ENCODE results near the gene TMEM255A.

DNA sequence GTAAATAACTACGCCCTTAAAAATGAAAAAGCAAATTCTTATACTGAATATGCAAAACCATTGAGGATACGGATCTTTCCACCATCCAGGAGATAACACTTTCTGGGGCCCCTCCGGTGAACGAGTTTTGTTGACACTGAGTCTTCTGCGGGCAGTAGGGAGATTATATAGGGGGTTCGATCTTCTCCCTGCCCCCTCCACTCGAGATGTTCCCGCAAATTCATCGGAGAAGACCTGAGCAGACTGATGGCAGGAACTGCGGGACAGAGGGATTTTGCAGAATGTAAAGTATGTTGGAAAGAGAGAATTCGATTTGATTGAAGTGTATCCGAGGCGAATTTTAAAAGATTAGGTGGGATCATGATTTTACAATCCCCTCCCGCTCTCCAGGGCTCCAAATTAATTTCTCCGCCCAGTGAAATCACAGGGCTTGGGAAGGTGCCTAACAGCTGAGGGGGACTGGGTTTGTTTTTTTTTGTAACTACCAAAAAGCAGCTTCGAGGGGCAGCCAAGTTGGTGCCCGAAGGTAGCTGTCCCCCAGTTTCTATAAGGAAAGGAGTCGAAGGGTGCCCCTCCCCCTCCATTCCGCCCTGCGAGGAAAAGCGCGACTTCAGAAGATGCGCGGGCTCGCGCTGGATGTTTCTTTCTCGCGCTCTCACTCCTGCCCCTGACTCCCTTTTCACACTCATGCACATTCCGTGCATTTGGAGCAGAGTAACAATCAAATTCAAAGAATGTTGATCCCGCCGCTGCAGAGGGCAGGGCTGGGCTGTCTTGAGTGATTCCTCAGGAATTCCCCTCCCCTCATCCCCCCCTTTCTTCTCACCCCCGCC is 1.2 kb downstream of the TMEM255A start:
- no peak for TF ChIP-seq ZNF274 (IDR thresholded peaks at IDR 0.05; ENCODE audit: low read depth, low read length)
- no peak for TF ChIP-seq YY1 (IDR thresholded peaks at IDR 0.05; ENCODE audit: insufficient read depth, insufficient read length)
